C4-2B (cell line): ENCODE data around the gene GJD4.

Experiments
- CTCF ChIP-seq: fragments of 450-650 bp; conservative IDR thresholded peaks from 2 replicates; pipeline ENCODE4 v1.5.1; 2017; ENCODE audit warnings: mild to moderate bottlenecking
- ZFX ChIP-seq: fragments of 450-650 bp; IDR thresholded peaks from 2 replicates; pipeline ENCODE4 v1.6.1; 2017

GRCh38 chr10:35585356-35585755 is 19.8 kb upstream of the GJD4 start:
- TF ChIP-seq CTCF (no peak), ZFX (no peak)
